OCI-LY7 (cell line): Measurements from ENCODE around the gene KIAA0232. TPM values are rescaled to one million over a fixed set of nuclear protein-coding genes. Genes with fewer than 3 reads are reported as not detected.

Experiments used
- BruUV-seq: library from RNA; stranded (reverse); fragments of 400-500 nt; replicated peaks from 2 replicates; lab custom pipeline; 2021; lab: Mats Ljungman, UMichigan
- CTCF ChIA-PET: fragments of 300-600 bp; sonication (Branson Sonifier 250); formaldehyde crosslinking; loops from one replicate; lab custom pipeline; 2022; ENCODE audit warnings: antibody characterized with exemption; ENCODE audit not compliant: unreplicated experiment; lab: Charles Lee
- POLR2A ChIA-PET: fragments of 300-600 bp; sonication (Branson Sonifier 250); formaldehyde crosslinking; loops from one replicate; lab custom pipeline; 2022; ENCODE audit warnings: antibody characterized with exemption; lab: Charles Lee
- DNase-seq: peaks from one replicate; pipeline ENCODE4 v3.0.0-alpha.2; 2015; ENCODE audit warnings: low spot score
- H2AFZ ChIP-seq: fragments of 200-600 bp; sonication (generic), shearing (Covaris generic); 2 replicates; pipeline ENCODE4 v1.6.1; 2014; ENCODE audit warnings: mild to moderate bottlenecking, antibody characterized with exemption, low read length, moderate library complexity
- H3K27ac ChIP-seq: fragments of 200-600 bp; sonication (generic); 2 replicates; pipeline ENCODE4 v1.5.1; 2014; ENCODE audit warnings: mixed run types, low read depth, mild to moderate bottlenecking, moderate library complexity, low read length, inconsistent platforms; ENCODE audit not compliant: poor library complexity, severe bottlenecking
- H3K36me3 ChIP-seq: fragments of 200-600 bp; sonication (generic); 2 replicates; pipeline ENCODE4 v1.6.1; 2014; ENCODE audit warnings: mild to moderate bottlenecking, antibody characterized with exemption, low read length, moderate library complexity, mixed read lengths; ENCODE audit not compliant: insufficient read depth
- H3K4me1 ChIP-seq: fragments of 200-600 bp; sonication (generic); 2 replicates; pipeline ENCODE4 v1.5.1; 2014; ENCODE audit warnings: mild to moderate bottlenecking, low read length; ENCODE audit not compliant: insufficient read depth, poor library complexity, severe bottlenecking
- H3K4me2 ChIP-seq: fragments of 200-600 bp; sonication (generic); 2 replicates; pipeline ENCODE4 v1.6.1; 2014; ENCODE audit warnings: mild to moderate bottlenecking, low read length
- H3K4me3 ChIP-seq: fragments of 200-600 bp; sonication (generic); 2 replicates; pipeline ENCODE4 v1.5.1; 2014; ENCODE audit warnings: mild to moderate bottlenecking, low read depth, low read length; ENCODE audit not compliant: poor library complexity, severe bottlenecking
- H3K79me2 ChIP-seq: fragments of 200-600 bp; sonication (generic); 2 replicates; pipeline ENCODE4 v1.6.1; 2016; ENCODE audit warnings: low read depth, mild to moderate bottlenecking, low read length, moderate library complexity, mixed read lengths; ENCODE audit not compliant: insufficient read depth
- H3K9me2 ChIP-seq: fragments of 200-600 bp; sonication (generic); 2 replicates; pipeline ENCODE4 v1.6.1; 2016; ENCODE audit warnings: mild to moderate bottlenecking, low read length, mixed read lengths; ENCODE audit not compliant: insufficient read depth
- H3K9me3 ChIP-seq: fragments of 200-600 bp; sonication (generic); 2 replicates; pipeline ENCODE4 v1.6.1; 2014; ENCODE audit warnings: mild to moderate bottlenecking, mixed run types, low read length, mixed read lengths
- H4K20me1 ChIP-seq: fragments of 200-600 bp; sonication (generic); 2 replicates; pipeline ENCODE4 v1.6.1; 2014; ENCODE audit warnings: mild to moderate bottlenecking, antibody characterized with exemption, low read length, moderate library complexity, mixed read lengths; ENCODE audit not compliant: insufficient read depth
- EZH2phosphoT487 ChIP-seq: fragments of 200-600 bp; sonication (generic); IDR thresholded peaks from 2 replicates; pipeline ENCODE4 v1.6.1; 2018; ENCODE audit warnings: low read depth, borderline replicate concordance, mild to moderate bottlenecking, mixed run types, antibody characterized with exemption, low read length, moderate library complexity, mixed read lengths
- intact Hi-C: fragments of 100-400 bp; cut with micrococcal nuclease; formaldehyde crosslinking; loops from one replicate; pipeline ENCODE4 v1.10.0; 2022; ENCODE audit not compliant: unreplicated experiment
- total RNA-seq, 2 experiments: library from RNA; depleted of rRNA in 1 of 2; stranded (reverse); fragments of >200 nt in 1 of 2; shearing (Covaris generic) in 1 of 2; gene quantifications; 2 replicates each; pipeline ENCODE4 v1.2.3, GENCODE V29; 2014 to 2022
- TF ChIP-seq, protein P1 (sequence below): fragments of 200-600 bp; sonication (generic); conservative IDR thresholded peaks from 2 replicates; pipeline ENCODE4 v1.5.1; 2014; ENCODE audit warnings: mild to moderate bottlenecking, antibody characterized with exemption, low read length, moderate library complexity, mixed read lengths

The KIAA0232 gene
- total RNA-seq, 2 experiments from 2014 or later, result 7.5 to 13.5 TPM

DNA sequence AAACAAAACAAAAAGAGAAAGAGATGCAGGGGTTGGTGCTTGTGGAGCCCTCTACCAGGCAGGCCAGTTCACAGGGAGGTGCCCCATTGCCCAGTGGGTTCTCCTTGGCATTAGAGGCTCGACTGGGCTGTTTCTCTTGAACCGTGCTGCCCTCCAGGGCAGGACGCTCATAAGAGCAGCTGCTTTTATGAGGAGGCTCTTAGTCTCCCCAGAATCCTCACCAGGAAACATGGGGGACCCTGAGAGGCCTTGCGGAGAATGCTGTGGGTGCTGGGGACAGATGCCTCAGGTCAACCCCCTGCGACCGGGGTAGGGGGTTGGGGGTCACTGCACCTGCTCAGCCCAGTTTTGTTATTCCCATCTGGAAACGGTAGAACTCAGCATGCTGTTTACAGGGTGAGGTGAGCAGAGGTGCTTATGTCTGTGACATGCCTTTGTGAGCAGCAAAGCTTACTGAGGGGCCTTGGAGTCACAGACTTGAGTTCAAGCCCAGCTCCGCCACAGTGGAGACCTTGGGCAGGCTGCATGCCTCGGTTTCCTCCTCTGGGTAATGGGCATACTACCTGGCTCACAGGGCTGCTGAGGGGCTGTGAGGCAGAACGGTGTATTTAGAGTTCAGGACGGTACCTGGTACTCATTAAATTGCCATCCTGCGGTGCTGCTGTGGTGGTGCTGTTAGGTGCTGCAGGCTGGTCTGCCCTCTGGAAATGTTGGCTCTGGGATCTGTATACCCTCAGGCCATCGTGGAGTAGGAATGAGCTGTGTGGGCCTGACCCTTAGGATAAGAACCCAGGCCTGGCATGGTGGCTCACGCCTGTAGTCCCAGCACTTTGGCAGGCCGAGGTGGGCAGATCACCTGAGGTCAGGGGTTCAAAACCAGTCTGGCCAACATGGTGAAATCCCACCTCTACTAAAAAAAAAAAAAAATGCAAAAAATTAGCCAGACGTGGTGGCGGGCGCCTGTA, 132.8 kb downstream of the KIAA0232 start:
- BruUV-seq, result no TSS peak
- H3K4me2 ChIP-seq, result no peak overlapping the region
- peaks cover 45% of the 10 kb centered on the region for H3K4me1 ChIP-seq
- H3K4me3 ChIP-seq, result no peak overlapping the region
- intact Hi-C loops, result no loop called here
- DNase-seq, result no peak
- CTCF ChIA-PET, result no interaction called here
- H3K79me2 ChIP-seq, result no peaks in the 10 kb centered on the region
- H3K9me2 ChIP-seq, result no peaks in the 10 kb centered on the region
- POLR2A ChIA-PET, result interaction anchor here (0.7 kb wide), 2 partner anchors 64 to 71 kb away, joined by 3 read pairs; no protein-coding TSS in a partner anchor
- no peaks in the 10 kb centered on the region for H3K9me3 ChIP-seq
- no peaks in the 10 kb centered on the region for H3K36me3 ChIP-seq
- TF ChIP-seq EZH2phosphoT487, result no peak
- TF ChIP-seq, protein P1, sequence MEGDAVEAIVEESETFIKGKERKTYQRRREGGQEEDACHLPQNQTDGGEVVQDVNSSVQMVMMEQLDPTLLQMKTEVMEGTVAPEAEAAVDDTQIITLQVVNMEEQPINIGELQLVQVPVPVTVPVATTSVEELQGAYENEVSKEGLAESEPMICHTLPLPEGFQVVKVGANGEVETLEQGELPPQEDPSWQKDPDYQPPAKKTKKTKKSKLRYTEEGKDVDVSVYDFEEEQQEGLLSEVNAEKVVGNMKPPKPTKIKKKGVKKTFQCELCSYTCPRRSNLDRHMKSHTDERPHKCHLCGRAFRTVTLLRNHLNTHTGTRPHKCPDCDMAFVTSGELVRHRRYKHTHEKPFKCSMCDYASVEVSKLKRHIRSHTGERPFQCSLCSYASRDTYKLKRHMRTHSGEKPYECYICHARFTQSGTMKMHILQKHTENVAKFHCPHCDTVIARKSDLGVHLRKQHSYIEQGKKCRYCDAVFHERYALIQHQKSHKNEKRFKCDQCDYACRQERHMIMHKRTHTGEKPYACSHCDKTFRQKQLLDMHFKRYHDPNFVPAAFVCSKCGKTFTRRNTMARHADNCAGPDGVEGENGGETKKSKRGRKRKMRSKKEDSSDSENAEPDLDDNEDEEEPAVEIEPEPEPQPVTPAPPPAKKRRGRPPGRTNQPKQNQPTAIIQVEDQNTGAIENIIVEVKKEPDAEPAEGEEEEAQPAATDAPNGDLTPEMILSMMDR, result no peak
- H3K27ac ChIP-seq, result no peak overlapping the region
- H2AFZ ChIP-seq, result no peak overlapping the region
- H4K20me1 ChIP-seq, result no peaks in the 10 kb centered on the region

DNA sequence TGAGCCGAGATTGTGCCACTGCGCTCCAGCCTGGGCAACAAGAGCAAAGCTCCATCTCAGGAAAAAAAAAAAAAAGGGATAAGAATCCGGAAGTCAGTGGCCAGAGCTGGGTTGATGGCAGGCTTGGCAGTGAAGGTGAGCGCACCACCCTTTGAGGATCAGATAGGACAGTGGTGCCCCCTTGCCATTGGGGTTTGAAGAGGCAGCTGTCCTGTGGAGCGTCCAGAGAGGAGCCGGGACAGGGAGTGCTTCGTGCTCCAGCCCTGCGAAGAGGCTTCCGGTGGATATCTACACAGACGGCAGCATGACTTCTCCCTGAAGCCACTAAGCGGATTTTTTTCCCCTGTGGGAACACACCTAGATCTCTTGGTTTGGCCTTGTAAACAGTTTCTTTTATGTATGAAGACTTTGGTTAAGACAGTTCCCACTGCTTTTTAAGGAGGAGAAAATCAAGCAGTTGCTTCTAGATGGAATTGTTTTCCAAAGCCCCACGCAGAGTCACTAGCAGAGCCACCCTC, 133.6 kb downstream of the KIAA0232 start:
- Histone ChIP-seq H3K4me3 (no peak overlapping the region), H3K27ac (no peak overlapping the region), H3K79me2 (no peaks in the 10 kb centered on the region), H2AFZ (no peak overlapping the region), H3K4me1 (peaks cover 37% of the 10 kb centered on the region), H4K20me1 (no peaks in the 10 kb centered on the region), H3K36me3 (no peaks in the 10 kb centered on the region), H3K4me2 (no peak overlapping the region), H3K9me2 (no peaks in the 10 kb centered on the region), H3K9me3 (no peaks in the 10 kb centered on the region)
- intact Hi-C loops, result no loop called here
- TF ChIP-seq EZH2phosphoT487, result no peak
- TF ChIP-seq, protein P1, result no peak
- BruUV-seq, result no TSS peak
- ChIA-PET CTCF (interaction anchor here (0.5 kb wide), 1 partner anchor 127 kb away, joined by 3 read pairs; a partner anchor contains a TSS), POLR2A (interaction anchor here (0.5 to 0.7 kb wide), 3 partner anchors 16 to 70 kb away, joined by 3 to 4 read pairs (median 3); no protein-coding TSS in a partner anchor)
- DNase-seq, result no peak
